Measurements from ENCODE around the gene MACROD2. TPM values are rescaled to one million over a fixed set of nuclear protein-coding genes. Genes with fewer than 3 reads are reported as not detected.

The MACROD2 gene
- total RNA-seq, 1 experiment from 2014 or later: 3.1 TPM

- H3K4me1 Mint-ChIP-seq (ENCODE audit: insufficient read depth, unreplicated experiment): peaks cover 10% of the 10 kb centered on the region
- H3K27ac Mint-ChIP-seq (ENCODE audit: low read depth, unreplicated experiment): no peak overlapping the region
- H3K27me3 Mint-ChIP-seq (ENCODE audit: insufficient read depth, unreplicated experiment): no peaks in the 10 kb centered on the region
- no peaks in the 10 kb centered on the region for H3K9me3 Mint-ChIP-seq (ENCODE audit: unreplicated experiment)
- TF ChIP-seq, protein P1, sequence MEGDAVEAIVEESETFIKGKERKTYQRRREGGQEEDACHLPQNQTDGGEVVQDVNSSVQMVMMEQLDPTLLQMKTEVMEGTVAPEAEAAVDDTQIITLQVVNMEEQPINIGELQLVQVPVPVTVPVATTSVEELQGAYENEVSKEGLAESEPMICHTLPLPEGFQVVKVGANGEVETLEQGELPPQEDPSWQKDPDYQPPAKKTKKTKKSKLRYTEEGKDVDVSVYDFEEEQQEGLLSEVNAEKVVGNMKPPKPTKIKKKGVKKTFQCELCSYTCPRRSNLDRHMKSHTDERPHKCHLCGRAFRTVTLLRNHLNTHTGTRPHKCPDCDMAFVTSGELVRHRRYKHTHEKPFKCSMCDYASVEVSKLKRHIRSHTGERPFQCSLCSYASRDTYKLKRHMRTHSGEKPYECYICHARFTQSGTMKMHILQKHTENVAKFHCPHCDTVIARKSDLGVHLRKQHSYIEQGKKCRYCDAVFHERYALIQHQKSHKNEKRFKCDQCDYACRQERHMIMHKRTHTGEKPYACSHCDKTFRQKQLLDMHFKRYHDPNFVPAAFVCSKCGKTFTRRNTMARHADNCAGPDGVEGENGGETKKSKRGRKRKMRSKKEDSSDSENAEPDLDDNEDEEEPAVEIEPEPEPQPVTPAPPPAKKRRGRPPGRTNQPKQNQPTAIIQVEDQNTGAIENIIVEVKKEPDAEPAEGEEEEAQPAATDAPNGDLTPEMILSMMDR (IDR thresholded peaks at IDR 0.05; ENCODE audit: unreplicated experiment): no peak
- no peak overlapping the region for H3K4me3 Mint-ChIP-seq (ENCODE audit: unreplicated experiment)
- ChIA-PET POLR2A (interaction anchor here (0.7 to 1.7 kb wide), 3 partner anchors 16 to 578 kb away, joined by 3 to 4 read pairs (median 4); partner anchors contain the start of gene FLRT3), CTCF (interaction anchor here (0.6 to 1.5 kb wide), 5 partner anchors 10 to 1717 kb away, joined by 3 to 6 read pairs (median 3); no protein-coding TSS in a partner anchor)
- DNase-seq (ENCODE audit: unreplicated experiment): no peak
- no TSS peak for BruUV-seq (replicated peaks)
- intact Hi-C loops (cut with micrococcal nuclease): no loop called here
- no peaks in the 10 kb centered on the region for H3K36me3 Mint-ChIP-seq (ENCODE audit: insufficient read depth, unreplicated experiment)
Observed at GRCh38 chr20:14915356-14915755, 920.0 kb downstream of the MACROD2 start.

GRCh38 chr20:14916360-14916920 is 921.1 kb downstream of the MACROD2 start:
- DNase-seq (ENCODE audit: unreplicated experiment): no peak
- no TSS peak for BruUV-seq (replicated peaks)
- H3K27me3 Mint-ChIP-seq (ENCODE audit: insufficient read depth, unreplicated experiment): no peaks in the 10 kb centered on the region
- no peak overlapping the region for H3K4me3 Mint-ChIP-seq (ENCODE audit: unreplicated experiment)
- H3K4me1 Mint-ChIP-seq (ENCODE audit: insufficient read depth, unreplicated experiment): peaks cover 12% of the 10 kb centered on the region
- H3K36me3 Mint-ChIP-seq (ENCODE audit: insufficient read depth, unreplicated experiment): no peaks in the 10 kb centered on the region
- ChIA-PET CTCF (interaction anchor here (0.6 to 1.5 kb wide), 2 partner anchors 11 to 221 kb away, joined by 3 to 6 read pairs; no protein-coding TSS in a partner anchor), POLR2A (interaction anchor here (0.6 to 1.4 kb wide), 3 partner anchors 47 to 579 kb away, joined by 3 read pairs; partner anchors contain the start of gene FLRT3)
- intact Hi-C loops (cut with micrococcal nuclease): no loop called here
- no peaks in the 10 kb centered on the region for H3K9me3 Mint-ChIP-seq (ENCODE audit: unreplicated experiment)
- TF ChIP-seq, protein P1 (IDR thresholded peaks at IDR 0.05; ENCODE audit: unreplicated experiment): no peak
- H3K27ac Mint-ChIP-seq (ENCODE audit: low read depth, unreplicated experiment): no peak overlapping the region

DNA sequence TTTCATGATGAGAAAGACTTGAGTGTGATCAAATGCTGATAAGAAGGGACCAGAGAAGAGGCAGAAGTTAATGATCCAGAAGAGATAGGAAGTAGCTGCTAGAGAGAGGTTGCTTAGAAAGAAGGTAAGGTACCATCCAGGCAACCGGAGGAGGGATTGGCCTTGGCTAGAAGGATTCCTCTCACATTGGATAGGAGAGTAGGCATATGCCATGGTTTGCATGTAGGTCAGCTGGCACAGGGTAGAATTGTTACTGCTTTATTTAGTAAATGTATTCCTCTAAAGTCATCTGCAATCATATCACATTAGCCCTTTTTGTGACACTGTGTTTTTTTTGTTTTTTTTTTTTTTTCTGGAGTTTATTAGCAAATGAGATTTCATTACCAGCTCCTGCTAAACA is 923.0 kb downstream of the MACROD2 start:
- BruUV-seq (replicated peaks): no TSS peak
- H3K27me3 Mint-ChIP-seq (ENCODE audit: insufficient read depth, unreplicated experiment): no peaks in the 10 kb centered on the region
- H3K27ac Mint-ChIP-seq (ENCODE audit: low read depth, unreplicated experiment): no peak overlapping the region
- POLR2A ChIA-PET: interaction anchor here (1.1 to 1.7 kb wide), 3 partner anchors 9 to 61 kb away, joined by 3 to 7 read pairs (median 4); no protein-coding TSS in a partner anchor
- DNase-seq (ENCODE audit: unreplicated experiment): no peak
- TF ChIP-seq, protein P1 (IDR thresholded peaks at IDR 0.05; ENCODE audit: unreplicated experiment): no peak
- no peaks in the 10 kb centered on the region for H3K9me3 Mint-ChIP-seq (ENCODE audit: unreplicated experiment)
- intact Hi-C loops (cut with micrococcal nuclease): no loop called here
- H3K4me1 Mint-ChIP-seq (ENCODE audit: insufficient read depth, unreplicated experiment): peaks cover 24% of the 10 kb centered on the region
- no peaks in the 10 kb centered on the region for H3K36me3 Mint-ChIP-seq (ENCODE audit: insufficient read depth, unreplicated experiment)
- no peak overlapping the region for H3K4me3 Mint-ChIP-seq (ENCODE audit: unreplicated experiment)
- CTCF ChIA-PET: interaction anchor here (0.7 to 1.4 kb wide), 4 partner anchors 12 to 422 kb away, joined by 3 to 4 read pairs (median 3); no protein-coding TSS in a partner anchor

GRCh38 chr20:14918976-14919375 is 923.7 kb downstream of the MACROD2 start:
- BruUV-seq (replicated peaks): no TSS peak
- TF ChIP-seq, protein P1 (IDR thresholded peaks at IDR 0.05; ENCODE audit: unreplicated experiment): no peak
- ChIA-PET CTCF (interaction anchor here (0.5 to 1.4 kb wide), 7 partner anchors 11 to 1171 kb away, joined by 3 to 4 read pairs (median 3); no protein-coding TSS in a partner anchor), POLR2A (interaction anchor here (0.7 to 1.8 kb wide), 8 partner anchors 9 to 725 kb away, joined by 3 to 7 read pairs (median 4); no protein-coding TSS in a partner anchor)
- no peaks in the 10 kb centered on the region for H3K9me3 Mint-ChIP-seq (ENCODE audit: unreplicated experiment)
- intact Hi-C loops (cut with micrococcal nuclease): no loop called here
- H3K4me3 Mint-ChIP-seq (ENCODE audit: unreplicated experiment): no peak overlapping the region
- H3K27me3 Mint-ChIP-seq (ENCODE audit: insufficient read depth, unreplicated experiment): no peaks in the 10 kb centered on the region
- H3K27ac Mint-ChIP-seq (ENCODE audit: low read depth, unreplicated experiment): peak overlapping the region; percentile 24
- DNase-seq (ENCODE audit: unreplicated experiment): no peak
- H3K4me1 Mint-ChIP-seq (ENCODE audit: insufficient read depth, unreplicated experiment): peaks cover 24% of the 10 kb centered on the region
- no peaks in the 10 kb centered on the region for H3K36me3 Mint-ChIP-seq (ENCODE audit: insufficient read depth, unreplicated experiment)

Data from MCF 10A (cell line).